GM18519 (cell line): Measurements from ENCODE around the gene ARHGEF40.

ENCODE experiments used
- ATAC-seq: cut with Tn5 transposase; IDR thresholded peaks from one replicate; pipeline ENCODE4 v1.9.1; 2021; ENCODE audit warnings: mild to moderate bottlenecking, moderate library complexity; ENCODE audit not compliant: unreplicated experiment, low FRiP score

ARHGEF40 gene

GRCh38 chr14:21109377-21110138, 39.5 kb downstream of the ARHGEF40 start:
- no peak for ATAC-seq

- ATAC-seq, result no peak
These were observed 42.2 kb downstream of the ARHGEF40 start for GRCh38 chr14:21112255-21112654.

- no peak for ATAC-seq
These were observed 43.3 kb downstream of the ARHGEF40 start for GRCh38 chr14:21113369-21113768.

- no peak for ATAC-seq
These were observed 48.8 kb downstream of the ARHGEF40 start for GRCh38 chr14:21118933-21119332.

GRCh38 chr14:21120686-21121085, 50.6 kb downstream of the ARHGEF40 start:
- no peak for ATAC-seq

- ATAC-seq, result no peak
These were observed 51.0 kb downstream of the ARHGEF40 start for GRCh38 chr14:21121122-21121521.

- ATAC-seq, result no peak
These were observed 53.3 kb downstream of the ARHGEF40 start for GRCh38 chr14:21123429-21123828.

- ATAC-seq, result no peak
These were observed 63.8 kb downstream of the ARHGEF40 start for GRCh38 chr14:21133901-21134300.

GRCh38 chr14:21136024-21136423, 65.9 kb downstream of the ARHGEF40 start:
- ATAC-seq, result no peak
